Measurements from ENCODE around the gene KIAA0319L.

- TF ChIP-seq CTCF (IDR thresholded peaks at IDR 0.05) (no peak), POLR2A (IDR thresholded peaks at IDR 0.05) (no peak)
Observed at GRCh38 chr1:35564884-35565741, 7.9 kb upstream of the KIAA0319L start.

Data from prostate gland (tissue), 2 donors.